ENCODE data around the gene SAMD1. TPM values are rescaled to one million over a fixed set of nuclear protein-coding genes. Genes with fewer than 3 reads are reported as not detected.

The SAMD1 gene
- total RNA-seq, 1 donor from 2014 or later: 9.4 TPM

DNA sequence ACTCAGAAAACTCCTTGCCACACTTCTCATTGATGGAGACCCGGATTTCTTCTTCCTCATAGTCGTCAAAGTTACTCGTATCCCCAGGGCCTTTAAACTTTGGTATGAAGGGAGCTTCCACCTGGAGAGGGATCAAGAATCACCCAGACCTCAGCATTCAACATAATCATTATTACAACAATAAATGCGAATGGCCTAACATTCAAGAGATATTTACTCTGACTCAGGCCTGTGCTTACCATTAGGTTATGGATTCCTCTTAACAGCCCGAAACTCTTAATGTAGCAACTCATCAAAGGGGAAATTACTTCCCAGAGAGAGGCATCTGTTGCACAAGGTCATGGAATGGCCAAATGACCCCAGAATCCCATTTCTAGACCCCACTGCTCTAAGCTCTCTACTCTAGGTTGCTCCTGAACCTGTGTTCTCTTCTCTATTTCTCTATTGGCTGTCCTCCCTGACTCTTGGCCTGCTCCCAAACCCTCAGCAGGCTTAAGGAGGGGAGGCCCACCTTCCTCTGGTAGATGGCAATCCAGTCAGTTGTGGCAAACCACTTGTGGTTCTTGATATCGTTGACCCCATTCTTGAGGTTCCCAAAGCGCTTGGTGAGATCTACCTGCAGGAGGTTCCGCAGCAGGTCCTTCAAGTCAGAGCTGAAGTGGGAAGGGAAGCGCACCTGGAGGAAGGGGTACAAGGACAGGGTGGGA lies 2.7 kb upstream of the SAMD1 start:
- Histone ChIP-seq H3K27me3 (no peaks in the 10 kb centered on the region), H3K4me3 (no peak overlapping the region), H3K27ac (no peak overlapping the region), H3K36me3 (peaks cover 29 to 31% of the 10 kb centered on the region in 2 donors), H3K9me3 (peaks cover 5 to 7% of the 10 kb centered on the region in 2 donors), H3K4me1 (peaks cover 3 to 9% of the 10 kb centered on the region in 2 donors)
- intact Hi-C loops (cut with DNase I): no loop called here
- no peak for DNase-seq (ENCODE audit: low spot score in 2 of 2)
- TF ChIP-seq CTCF (IDR thresholded peaks at IDR 0.05): no peak

DNA sequence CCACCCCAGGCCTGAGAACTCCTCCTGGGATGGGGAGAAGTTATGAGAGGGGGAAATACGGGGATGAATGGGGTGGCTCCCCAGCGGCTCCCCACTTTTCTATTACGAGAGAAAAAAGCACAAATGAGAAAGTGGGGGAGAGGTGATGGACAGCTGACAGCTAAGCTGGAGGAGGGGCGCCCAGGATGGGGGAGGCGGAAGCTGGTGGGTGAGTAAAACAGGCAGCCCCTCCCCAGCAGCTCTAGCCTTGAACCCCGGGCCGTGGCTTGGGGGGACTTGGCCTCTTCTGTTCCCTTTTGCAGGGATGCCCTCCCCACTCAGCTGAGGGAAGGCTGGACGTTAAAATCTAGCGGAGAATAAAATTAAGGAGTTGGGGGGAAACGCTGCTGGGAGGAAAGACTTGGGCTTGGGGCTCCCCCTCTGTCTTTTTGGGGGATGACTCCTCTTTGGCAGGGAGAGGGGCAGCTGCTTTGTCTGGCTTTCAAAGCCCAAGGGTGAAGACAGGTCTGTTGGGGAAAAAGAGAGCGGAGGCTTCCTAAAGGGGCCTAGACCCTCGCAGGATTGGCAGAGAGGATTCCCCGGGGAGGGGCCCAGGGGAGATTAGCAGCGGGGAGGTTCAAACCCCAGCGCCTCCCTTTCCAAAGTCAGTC lies 1.4 kb upstream of the SAMD1 start:
- no peak for DNase-seq (ENCODE audit: low spot score in 2 of 2)
- Histone ChIP-seq H3K27ac (peak overlapping the region; percentile 92 to 94), H3K4me1 (peaks cover 3 to 9% of the 10 kb centered on the region in 2 donors), H3K36me3 (peaks cover 18 to 22% of the 10 kb centered on the region in 2 donors), H3K4me3 (peak overlapping the region; percentile 80 to 90), H3K9me3 (peaks cover 5 to 7% of the 10 kb centered on the region in 2 donors), H3K27me3 (no peaks in the 10 kb centered on the region)
- TF ChIP-seq CTCF (IDR thresholded peaks at IDR 0.05): no peak
- intact Hi-C loops (cut with DNase I): loop anchor here (1.0 to 2.0 kb wide), 3 partner anchors 15 to 44 kb away; partner anchors contain the start of gene ASF1B

DNA sequence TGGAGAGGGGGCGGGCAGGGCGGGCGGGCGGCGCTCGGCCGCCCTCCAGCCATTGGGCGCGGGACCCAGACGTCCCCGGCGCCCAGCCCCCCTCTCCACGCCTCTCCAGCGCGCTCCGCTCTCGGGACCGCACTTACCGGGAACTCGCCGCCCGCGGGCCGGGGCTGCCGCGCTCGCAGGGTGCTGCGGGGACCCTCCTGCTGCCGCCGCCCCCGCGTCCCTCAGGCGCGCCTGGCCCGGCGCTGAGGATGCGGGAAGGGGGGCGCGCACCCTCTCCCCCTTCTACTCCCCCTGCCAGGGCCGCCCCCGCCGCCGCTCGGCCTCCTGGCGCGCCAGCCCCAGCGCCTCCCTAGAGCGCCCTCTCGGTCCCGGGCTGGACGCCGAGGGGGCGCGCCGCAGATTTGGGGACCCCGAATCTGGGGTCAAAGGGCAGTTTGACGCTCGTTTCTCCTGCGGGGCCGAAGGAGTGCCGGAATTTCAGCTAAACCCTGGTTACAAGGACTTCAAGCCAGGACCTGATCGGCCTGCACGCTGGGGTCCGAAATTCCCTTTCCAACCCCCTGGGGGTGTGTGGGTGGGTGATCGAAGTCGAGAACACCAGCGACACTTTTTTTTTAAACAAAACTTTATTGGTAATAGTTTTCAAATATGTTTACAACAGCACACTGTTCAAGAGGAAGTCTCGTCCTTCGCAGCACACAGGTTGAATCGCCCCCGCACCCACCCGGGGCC lies 696 bp upstream of the SAMD1 start:
- TF ChIP-seq CTCF (IDR thresholded peaks at IDR 0.05): peak; percentile 3 to 23 (median 13)
- H3K36me3 ChIP-seq: peaks cover 11 to 15% of the 10 kb centered on the region in 2 donors
- peak in 1 of 2 donors; percentile 77 for DNase-seq (ENCODE audit: low spot score in 2 of 2)
- peak overlapping the region; percentile 92 to 94 for H3K27ac ChIP-seq
- intact Hi-C loops (cut with DNase I): loop anchor here (1.0 to 2.0 kb wide), 3 partner anchors 16 to 45 kb away; partner anchors contain the start of gene ASF1B
- peaks cover 3 to 9% of the 10 kb centered on the region in 2 donors for H3K4me1 ChIP-seq
- peak overlapping the region; percentile 80 to 90 for H3K4me3 ChIP-seq
- no peaks in the 10 kb centered on the region for H3K27me3 ChIP-seq
- peaks cover 5 to 7% of the 10 kb centered on the region in 2 donors for H3K9me3 ChIP-seq

GRCh38 chr19:14089662-14090508 lies 666 bp downstream of the SAMD1 start:
- intact Hi-C loops (cut with DNase I): loop anchor here (2.0 kb wide), 2 partner anchors 17 to 29 kb away; no protein-coding TSS in a partner anchor

More at GRCh38 chr19:14089662-14090508, 666 bp downstream of the SAMD1 start:
- H3K36me3 ChIP-seq: peaks cover 10 to 12% of the 10 kb centered on the region in 2 donors
- peak in 1 of 2 donors; percentile 77 for DNase-seq (ENCODE audit: low spot score in 2 of 2)
- no peaks in the 10 kb centered on the region for H3K27me3 ChIP-seq
- H3K4me1 ChIP-seq: peaks cover 3 to 9% of the 10 kb centered on the region in 2 donors
- peak overlapping the region; percentile 80 to 90 for H3K4me3 ChIP-seq
- H3K9me3 ChIP-seq: peaks cover 5 to 7% of the 10 kb centered on the region in 2 donors
- peak overlapping the region; percentile 52 to 92 for H3K27ac ChIP-seq
- TF ChIP-seq CTCF (IDR thresholded peaks at IDR 0.05): peak in 1 of 3 experiments; percentile 30
